HEK293 (cell line): ENCODE data around the gene SOCS6.

ENCODE experiments used
- CTCF ChIA-PET: fragments of 350-600 bp; formaldehyde crosslinking; extraction: SDS; loops from one replicate; lab custom pipeline; 2021; ENCODE audit warnings: antibody characterized with exemption; lab: Yijun Ruan, JAX
- POLR2A ChIA-PET: fragments of 300-600 bp; formaldehyde crosslinking; extraction: SDS; loops from one replicate; lab custom pipeline; 2020; ENCODE audit warnings: antibody characterized with exemption, inconsistent platforms; lab: Yijun Ruan, JAX
- H3K27ac ChIP-seq: fragments of 200-500 bp; sonication (Bioruptor generic); 2 replicates; pipeline ENCODE4 v1.5.1; 2014; ENCODE audit warnings: low read depth, low read length, control low read depth, inconsistent platforms; ENCODE audit errors: extremely low read depth
- H3K36me3 ChIP-seq, 2 experiments: fragments of 200-500 bp in 1 of 2; sonication (Bioruptor generic) in 1 of 2; 1 replicate in 1 of 2; 2 replicates in 1 of 2; pipeline ENCODE4 v1.5.1; 2014 to 2017; ENCODE audit warnings: inconsistent platforms in 2 of 2, low read length in 2 of 2; ENCODE audit not compliant: control insufficient read depth in 2 of 2, insufficient read depth in 1 of 2
- H3K4me1 ChIP-seq: fragments of 200-500 bp; sonication (Bioruptor generic); 2 replicates; pipeline ENCODE4 v1.5.1; 2014; ENCODE audit warnings: mild to moderate bottlenecking, low read length, inconsistent platforms; ENCODE audit not compliant: control insufficient read depth, insufficient read depth
- H3K4me3 ChIP-seq: 2 replicates; pipeline ENCODE4 v1.5.1; 2011; ENCODE audit warnings: low read depth, mild to moderate bottlenecking, control low read depth, low read length, moderate library complexity
- H3K9me3 ChIP-seq: fragments of 200-500 bp; sonication (Bioruptor generic); 2 replicates; pipeline ENCODE4 v1.5.1; 2014; ENCODE audit warnings: low read depth, low read length, inconsistent platforms; ENCODE audit not compliant: control insufficient read depth, insufficient read depth
- ELK4 ChIP-seq: IDR thresholded peaks from 2 replicates; pipeline ENCODE4 v1.6.1; 2011; ENCODE audit warnings: mild to moderate bottlenecking, low read depth, low read length, borderline replicate concordance
- GLI2 ChIP-seq: fragments of 450-650 bp; formaldehyde crosslinking; IDR thresholded peaks from 2 replicates; pipeline ENCODE4; 2017; ENCODE audit warnings: missing biosample characterization, missing genetic modification characterization, low read depth, borderline replicate concordance
- HIC1 ChIP-seq: fragments of 450-650 bp; formaldehyde crosslinking; IDR thresholded peaks from 2 replicates; pipeline ENCODE4 v1.5.1; 2016; ENCODE audit warnings: missing biosample characterization, missing genetic modification characterization
- KLF17 ChIP-seq: fragments of 450-650 bp; formaldehyde crosslinking; IDR thresholded peaks from 2 replicates; pipeline ENCODE4 v1.5.1; 2016; ENCODE audit warnings: missing biosample characterization, missing genetic modification characterization
- MZF1 ChIP-seq: fragments of 450-650 bp; formaldehyde crosslinking; IDR thresholded peaks from 2 replicates; pipeline ENCODE4 v1.5.1; 2017; ENCODE audit warnings: missing biosample characterization, missing genetic modification characterization, borderline replicate concordance
- OSR2 ChIP-seq: fragments of 450-650 bp; formaldehyde crosslinking; IDR thresholded peaks from 2 replicates; pipeline ENCODE4 v1.5.1; 2016; ENCODE audit warnings: missing biosample characterization, missing genetic modification characterization
- PRDM6 ChIP-seq: fragments of 450-650 bp; formaldehyde crosslinking; IDR thresholded peaks from 2 replicates; pipeline ENCODE4 v1.5.1; 2017; ENCODE audit warnings: missing biosample characterization, missing genetic modification characterization
- RBAK ChIP-seq: fragments of 450-650 bp; formaldehyde crosslinking; IDR thresholded peaks from 2 replicates; pipeline ENCODE4 v1.5.1; 2016; ENCODE audit warnings: missing biosample characterization, missing genetic modification characterization
- SP3 ChIP-seq: fragments of 450-650 bp; formaldehyde crosslinking; IDR thresholded peaks from 2 replicates; pipeline ENCODE4 v1.5.1; 2016; ENCODE audit warnings: missing biosample characterization, missing genetic modification characterization
- ZBTB48 ChIP-seq: fragments of 450-650 bp; formaldehyde crosslinking; IDR thresholded peaks from 2 replicates; pipeline ENCODE4 v1.5.1; 2016; ENCODE audit warnings: missing biosample characterization, missing genetic modification characterization
- ZNF112 ChIP-seq: fragments of 450-650 bp; formaldehyde crosslinking; IDR thresholded peaks from 2 replicates; pipeline ENCODE4 v1.5.0; 2017; ENCODE audit warnings: missing biosample characterization, missing genetic modification characterization
- ZNF155 ChIP-seq: fragments of 450-650 bp; formaldehyde crosslinking; IDR thresholded peaks from 2 replicates; pipeline ENCODE4 v1.5.1; 2016; ENCODE audit warnings: missing biosample characterization, missing genetic modification characterization
- ZNF214 ChIP-seq: fragments of 450-650 bp; formaldehyde crosslinking; IDR thresholded peaks from 2 replicates; pipeline ENCODE4 v1.5.1; 2017; ENCODE audit warnings: missing biosample characterization, mild to moderate bottlenecking, missing genetic modification characterization, borderline replicate concordance
- ZNF302 ChIP-seq: fragments of 450-650 bp; formaldehyde crosslinking; IDR thresholded peaks from 2 replicates; pipeline ENCODE4 v1.5.1; 2016; ENCODE audit warnings: missing biosample characterization, missing genetic modification characterization, low read depth
- ZNF324 ChIP-seq: fragments of 450-650 bp; formaldehyde crosslinking; IDR thresholded peaks from 2 replicates; pipeline ENCODE4 v1.5.1; 2016; ENCODE audit warnings: missing biosample characterization, missing genetic modification characterization
- ZNF394 ChIP-seq: fragments of 450-650 bp; formaldehyde crosslinking; IDR thresholded peaks from 2 replicates; pipeline ENCODE4 v1.5.1; 2016; ENCODE audit warnings: missing biosample characterization, missing genetic modification characterization, mild to moderate bottlenecking, moderate library complexity, borderline replicate concordance
- ZNF521 ChIP-seq: fragments of 450-650 bp; formaldehyde crosslinking; IDR thresholded peaks from 2 replicates; pipeline ENCODE4 v1.5.1; 2017; ENCODE audit warnings: missing biosample characterization, mild to moderate bottlenecking, missing genetic modification characterization
- ZNF555 ChIP-seq: fragments of 450-650 bp; formaldehyde crosslinking; conservative IDR thresholded peaks from 2 replicates; pipeline ENCODE4 v1.5.1; 2017; ENCODE audit warnings: missing biosample characterization, mild to moderate bottlenecking, missing genetic modification characterization, inconsistent platforms
- ZNF558 ChIP-seq: fragments of 450-650 bp; formaldehyde crosslinking; IDR thresholded peaks from 2 replicates; pipeline ENCODE4 v1.5.1; 2016; ENCODE audit warnings: missing biosample characterization, missing genetic modification characterization
- ZNF561 ChIP-seq: fragments of 450-650 bp; IDR thresholded peaks from 2 replicates; pipeline ENCODE4 v1.5.1; 2018; ENCODE audit warnings: missing biosample characterization, missing genetic modification characterization, borderline replicate concordance
- ZNF610 ChIP-seq: fragments of 450-650 bp; formaldehyde crosslinking; IDR thresholded peaks from 2 replicates; pipeline ENCODE4 v1.5.1; 2016; ENCODE audit warnings: missing biosample characterization, missing genetic modification characterization, borderline replicate concordance
- ZNF704 ChIP-seq: fragments of 450-650 bp; formaldehyde crosslinking; IDR thresholded peaks from 2 replicates; pipeline ENCODE4 v1.5.1; 2016; ENCODE audit warnings: missing biosample characterization, missing genetic modification characterization
- ZNF777 ChIP-seq: fragments of 450-650 bp; formaldehyde crosslinking; IDR thresholded peaks from 2 replicates; pipeline ENCODE4 v1.5.1; 2017; ENCODE audit warnings: missing biosample characterization, missing genetic modification characterization, borderline replicate concordance

SOCS6 gene

GRCh38 chr18:70377317-70377799 lies 88.5 kb downstream of the SOCS6 start:
- TF ChIP-seq ZNF214 (tag by site-specific recombination) (no peak), ZNF324 (tag by site-specific recombination) (no peak), KLF17 (tag by site-specific recombination) (no peak), ZNF112 (tag by site-specific recombination) (no peak), ZNF610 (tag by site-specific recombination) (no peak), ZNF155 (tag by site-specific recombination) (no peak), PRDM6 (tag by site-specific recombination) (no peak), RBAK (tag by site-specific recombination) (no peak), ELK4 (no peak), SP3 (no peak), GLI2 (tag by site-specific recombination) (no peak), ZNF558 (no peak), ZBTB48 (tag by site-specific recombination) (no peak), MZF1 (tag by site-specific recombination) (no peak), OSR2 (no peak), ZNF394 (no peak), HIC1 (tag by site-specific recombination) (no peak), ZNF555 (tag by site-specific recombination) (no peak)
- ChIA-PET CTCF (no interaction called here), POLR2A (no interaction called here)
- Histone ChIP-seq H3K27ac (no peak overlapping the region), H3K4me1 (peaks cover 7% of the 10 kb centered on the region), H3K36me3 (no peaks in the 10 kb centered on the region), H3K9me3 (no peaks in the 10 kb centered on the region), H3K4me3 (no peak overlapping the region)

- Histone ChIP-seq H3K27ac (no peak overlapping the region), H3K4me1 (peaks cover 2% of the 10 kb centered on the region), H3K9me3 (no peaks in the 10 kb centered on the region), H3K4me3 (no peak overlapping the region), H3K36me3 (no peaks in the 10 kb centered on the region)
- CTCF ChIA-PET: interaction anchor here (0.9 to 1.7 kb wide), 3 partner anchors 12 to 56 kb away, joined by 3 to 4 read pairs (median 3); no protein-coding TSS in a partner anchor
- POLR2A ChIA-PET: no interaction called here
- TF ChIP-seq ZNF704 (tag by site-specific recombination): no peak
- no peak for TF ChIP-seq ZNF521 (tag by site-specific recombination)
- TF ChIP-seq ZNF777 (tag by site-specific recombination): no peak
- no peak for TF ChIP-seq ZNF302
- no peak for TF ChIP-seq ZNF561 (tag by site-specific recombination)
- TF ChIP-seq PRDM6 (tag by site-specific recombination): no peak
Measured at GRCh38 chr18:70377857-70378701, 89.2 kb downstream of the SOCS6 start.
